Aorta (tissue), 5 donors: Measurements from ENCODE around the gene DMRTC2. TPM values are rescaled to one million over a fixed set of nuclear protein-coding genes. Genes with fewer than 3 reads are reported as not detected.
A peak's percentile ranks its signal among the peaks of the same experiment; 100 is the strongest.

Source experiments
- ATAC-seq: fragments of 200-7000 bp; cut with Tn5 transposase; one replicate; pipeline ENCODE4 v1.9.1; 2022; ENCODE audit warnings: moderate library complexity; ENCODE audit not compliant: low FRiP score
- DNase-seq, 2 donors: peaks; one replicate each; pipeline ENCODE4 v3.0.0-alpha.2; 2020
- H3K27ac ChIP-seq, 2 donors: one replicate each; pipeline ENCODE4 v1.5.1; 2013; ENCODE audit warnings: low read length in 2 of 2, mild to moderate bottlenecking in 2 of 2, moderate library complexity in 2 of 2, control low read depth in 1 of 2, inconsistent platforms in 1 of 2, low read depth in 1 of 2
- H3K27me3 ChIP-seq, 2 donors: one replicate each; pipeline ENCODE4 v1.6.1; 2013; ENCODE audit warnings: control low read depth in 1 of 2, low read length in 1 of 2, mild to moderate bottlenecking in 1 of 2, moderate library complexity in 1 of 2; ENCODE audit not compliant: insufficient read depth in 2 of 2, control insufficient read depth in 1 of 2
- H3K36me3 ChIP-seq, 2 donors: one replicate each; pipeline ENCODE4 v1.6.1; 2013; ENCODE audit warnings: control low read depth in 1 of 2, low read length in 1 of 2, mild to moderate bottlenecking in 1 of 2; ENCODE audit not compliant: insufficient read depth in 2 of 2, control insufficient read depth in 1 of 2
- H3K4me1 ChIP-seq, 2 donors: one replicate each; pipeline ENCODE4 v1.6.1; 2013; ENCODE audit warnings: low read length in 2 of 2, control low read depth in 1 of 2, mild to moderate bottlenecking in 1 of 2, moderate library complexity in 1 of 2; ENCODE audit not compliant: insufficient read depth in 2 of 2, control insufficient read depth in 1 of 2
- H3K4me3 ChIP-seq, 2 donors: one replicate each; pipeline ENCODE4 v1.5.1; 2013; ENCODE audit warnings: low read length in 2 of 2, control low read depth in 1 of 2, mild to moderate bottlenecking in 1 of 2
- H3K9me3 ChIP-seq: one replicate; pipeline ENCODE4 v1.6.1; 2013; ENCODE audit warnings: mild to moderate bottlenecking, low read length; ENCODE audit not compliant: control insufficient read depth
- WGBS, 2 donors: extraction: QIAGEN DNeasy Blood & Tissue Kit; methylation state at CpG; one replicate each; pipeline ENCODE4 v1.1.7; 2013; 5-methylcytosine and 5-hydroxymethylcytosine counted together
- intact Hi-C, 2 donors: fragments of 100-400 bp; cut with DNase I; formaldehyde crosslinking; loops; one replicate each; pipeline versions ENCODE4 v1.14.2 to v1.15.0; 2022
- microRNA-seq, 2 donors: library from miRNA; unstranded; fragments of <30 nt; microRNA quantifications; one replicate each; pipeline ENCODE4 v1.2.0, GENCODE V29; 2020
- polyA plus RNA-seq, 2 donors: library from polyadenylated mRNA; stranded (reverse); fragments of 200-250 nt; gene quantifications; one replicate each; pipeline ENCODE4 v1.2.3, GENCODE V29; 2013
- total RNA-seq, 2 donors: library from RNA; stranded (reverse); fragmentation: NEBNext Ultra II Directional; extraction: Animal tissue kit (Norgen Biotek cat#: 25700); gene quantifications; one replicate each; pipeline ENCODE4 v1.2.1, GENCODE V29; 2021
- donor health status: healthy with polysubstance abuse.
- donor health status: Bipolar disorder and iron deficiency.
- donor health status: DM: no; HTN: no; CAD: no.
- donor health status: DM: no; HTN: no; CAD: no.
- donor health status: DM: yes; HTN: yes; CAD: no.

DMRTC2 gene
- total and polyA plus RNA-seq, 4 donors, result not detected

DNA sequence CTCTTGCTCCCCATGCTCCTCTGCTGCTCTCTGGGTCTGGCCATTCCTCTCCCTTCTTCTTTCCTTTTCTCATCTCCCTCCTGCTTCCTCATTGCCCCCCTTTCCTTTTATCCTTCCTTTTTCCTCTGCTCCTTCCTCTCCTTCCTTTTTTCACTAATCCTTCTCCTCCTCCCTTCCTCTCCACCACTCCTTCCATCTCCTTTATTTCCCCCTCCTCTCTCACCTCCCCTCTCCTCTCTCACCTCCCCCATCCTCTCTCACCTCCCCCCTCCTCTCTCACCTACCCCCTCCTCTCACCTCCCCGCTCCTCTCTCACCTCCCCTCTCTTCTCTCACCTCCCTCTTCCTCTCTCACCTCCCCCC lies 51.7 kb downstream of the DMRTC2 start:
- no peaks in the 10 kb centered on the region for H3K27me3 ChIP-seq
- no peak for ATAC-seq

DNA sequence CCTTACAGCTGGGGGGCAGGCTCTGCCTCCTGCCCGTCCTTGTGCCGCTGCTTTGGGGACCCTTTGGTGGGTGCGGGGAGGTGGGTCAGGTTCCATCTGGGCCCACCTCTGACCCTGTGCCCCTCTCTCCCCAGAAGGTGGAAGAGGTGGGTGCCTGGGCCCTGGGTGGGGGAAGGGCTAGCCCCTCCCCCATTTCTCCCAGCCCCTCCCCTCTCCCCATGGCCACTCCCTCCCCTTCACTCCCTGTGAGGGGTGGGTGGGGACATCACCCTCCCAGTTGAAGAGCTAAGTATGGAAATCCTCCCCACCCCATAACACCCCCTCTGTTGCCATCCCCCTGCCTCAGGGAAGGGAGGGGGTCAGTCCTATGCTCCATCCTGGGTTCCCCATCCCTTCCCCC lies 52.3 kb downstream of the DMRTC2 start:
- Histone ChIP-seq H3K36me3 (peaks cover 6 to 10% of the 10 kb centered on the region in 2 donors), H3K4me3 (no peak overlapping the region), H3K27me3 (no peaks in the 10 kb centered on the region), H3K9me3 (no peaks in the 10 kb centered on the region), H3K4me1 (no peaks in the 10 kb centered on the region), H3K27ac (no peak overlapping the region)
- intact Hi-C loops, result no loop called here
- DNase-seq, result no peak
- 90 to 91% methylated on average over 2 to 3 of the region's 3 CpGs for WGBS, 2 donors
- ATAC-seq, result no peak

More for the DNA sequence above, 51.7 kb downstream of the DMRTC2 start:
- no peaks in the 10 kb centered on the region for H3K4me1 ChIP-seq
- H3K27ac ChIP-seq, result no peak overlapping the region
- intact Hi-C loops, result no loop called here
- peaks cover 5 to 6% of the 10 kb centered on the region in 2 donors for H3K36me3 ChIP-seq
- no peak for DNase-seq
- 80 to 91% methylated on average over 1 of the region's 1 CpG for WGBS, 2 donors
- H3K4me3 ChIP-seq, result no peak overlapping the region
- H3K9me3 ChIP-seq, result no peaks in the 10 kb centered on the region

DNA sequence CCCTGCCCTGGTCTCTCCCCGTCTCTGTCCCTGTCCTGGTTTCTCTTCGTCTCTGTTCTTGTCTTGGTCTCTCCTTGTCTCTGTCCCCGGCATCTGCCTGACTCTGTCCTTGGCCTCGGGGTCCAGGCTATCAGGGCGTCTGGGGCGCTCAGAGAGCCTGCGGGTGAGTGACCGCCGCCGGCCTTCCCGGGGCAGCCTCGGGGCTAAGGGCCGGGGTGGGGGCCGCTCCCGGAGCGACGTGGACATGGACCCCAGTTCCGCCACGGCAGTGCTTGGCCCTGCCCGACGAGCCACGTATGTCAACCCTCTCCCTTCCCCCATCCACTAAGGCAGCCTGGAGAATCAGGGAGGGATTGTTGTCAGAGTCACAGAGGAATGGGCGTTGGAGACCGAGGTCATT lies 53.0 kb downstream of the DMRTC2 start:
- Histone ChIP-seq H3K27ac (no peak overlapping the region), H3K4me1 (no peaks in the 10 kb centered on the region), H3K4me3 (no peak overlapping the region), H3K27me3 (no peaks in the 10 kb centered on the region), H3K9me3 (no peaks in the 10 kb centered on the region), H3K36me3 (peaks cover 6 to 13% of the 10 kb centered on the region in 2 donors)
- ATAC-seq (no peak), DNase-seq (no peak)
- 85 to 87% methylated on average over 22 to 24 of the region's 24 CpGs for WGBS, 2 donors
- intact Hi-C loops, result no loop called here

DNA sequence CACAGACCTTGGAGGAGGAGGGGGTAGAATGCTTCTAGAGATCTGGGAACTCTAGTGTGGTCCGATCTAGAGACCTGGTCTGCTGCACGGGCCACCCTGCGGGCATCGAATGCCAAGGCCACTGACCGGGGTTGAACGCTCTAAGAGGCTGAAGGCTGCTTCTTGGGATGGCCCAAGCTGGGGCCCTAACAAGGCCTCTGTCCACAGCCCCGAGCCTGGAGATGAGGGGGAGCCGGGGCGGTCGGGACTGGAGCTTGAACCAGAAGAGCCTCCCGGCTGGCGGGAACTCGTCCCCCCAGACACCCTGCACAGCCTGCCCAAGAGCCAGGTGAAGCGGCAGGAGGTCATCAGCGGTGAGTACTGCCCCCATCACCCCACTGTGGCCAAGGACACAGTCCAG lies 53.4 kb downstream of the DMRTC2 start:
- H3K36me3 ChIP-seq, result peaks cover 6 to 13% of the 10 kb centered on the region in 2 donors
- no peaks in the 10 kb centered on the region for H3K4me1 ChIP-seq
- no peak overlapping the region for H3K4me3 ChIP-seq
- intact Hi-C loops, result no loop called here
- DNase-seq, result no peak
- no peak overlapping the region for H3K27ac ChIP-seq
- whole genome bisulfite sequencing, 2 donors, result 90 to 91% methylated on average over 15 of the region's 15 CpGs
- H3K9me3 ChIP-seq, result no peaks in the 10 kb centered on the region
- no peaks in the 10 kb centered on the region for H3K27me3 ChIP-seq
- ATAC-seq, result peak; percentile 27

Small RNAs within 50 kb of the gene (microRNA-seq; reads per million reads assigned to microRNA genes)
- gene MIR6797, result 0 reads per million in 2 donors

Other genes starting within 250 kb of the DMRTC2 start
- 1 to 10 TPM in 1 of 2 donors, under 1 TPM in 1; 0.84 to 1.8 TPM for gene CEACAM4, start 218.0 kb upstream of the DMRTC2 start, total RNA-seq
- under 1 TPM in 1 of 2 donors, not detected in 1; 0.51 TPM for gene CEACAM4, start 218.0 kb upstream of the DMRTC2 start, polyA plus RNA-seq
- under 1 TPM in 1 of 2 donors, not detected in 1; 0.26 TPM for gene CEACAM7, start 156.8 kb upstream of the DMRTC2 start, total RNA-seq
- 1 to 10 TPM in 1 of 2 donors, under 1 TPM in 1; 0.61 to 7.4 TPM for gene CEACAM7, start 156.8 kb upstream of the DMRTC2 start, polyA plus RNA-seq
- 1 to 10 TPM in 1 of 2 donors, under 1 TPM in 1; 0.30 to 1.0 TPM for gene CEACAM5, start 136.4 kb upstream of the DMRTC2 start, total RNA-seq
- 1 to 10 TPM in 1 of 2 donors, under 1 TPM in 1; 0.67 to 9.4 TPM for gene CEACAM5, start 136.4 kb upstream of the DMRTC2 start, polyA plus RNA-seq
- under 1 TPM in 1 of 2 donors, not detected in 1; 0.33 TPM for gene CEACAM6, start 89.5 kb upstream of the DMRTC2 start, total RNA-seq
- gene CEACAM6, start 89.5 kb upstream of the DMRTC2 start, polyA plus RNA-seq, result 1 to 10 TPM in 1 of 2 donors, under 1 TPM in 1; 0.33 to 6.5 TPM
- under 1 TPM; 0.39 to 0.99 TPM for gene CEACAM3, start 48.5 kb upstream of the DMRTC2 start, total RNA-seq
- not detected for gene CEACAM3, start 48.5 kb upstream of the DMRTC2 start, polyA plus RNA-seq
- gene LYPD4, start 359 bp upstream of the DMRTC2 start, total RNA-seq, result not detected
- gene LYPD4, start 359 bp upstream of the DMRTC2 start, polyA plus RNA-seq, result not detected
- gene RPS19, start 15.2 kb downstream of the DMRTC2 start, total RNA-seq, result 1,000 to 10,000 TPM; 1,062 to 1,150 TPM
- gene RPS19, start 15.2 kb downstream of the DMRTC2 start, polyA plus RNA-seq, result 1,000 to 10,000 TPM; 2,268 to 2,335 TPM
- 1 to 10 TPM in 1 of 2 donors, under 1 TPM in 1; 0.96 to 1.3 TPM for gene CD79A, start 32.2 kb downstream of the DMRTC2 start, total RNA-seq
- gene CD79A, start 32.2 kb downstream of the DMRTC2 start, polyA plus RNA-seq, result under 1 TPM; 0.49 to 0.63 TPM
- gene ARHGEF1, start 38.1 kb downstream of the DMRTC2 start, total RNA-seq, result 100 to 1,000 TPM in 1 of 2 donors, 10 to 100 TPM in 1; 95.5 to 137 TPM
- gene ARHGEF1, start 38.1 kb downstream of the DMRTC2 start, polyA plus RNA-seq, result 100 to 1,000 TPM in 1 of 2 donors, 10 to 100 TPM in 1; 29.8 to 163 TPM
- under 1 TPM; 0.51 to 0.81 TPM for gene ERFL, start 83.4 kb downstream of the DMRTC2 start, total RNA-seq
- under 1 TPM in 1 of 2 donors, not detected in 1; 0.46 TPM for gene ERFL, start 83.4 kb downstream of the DMRTC2 start, polyA plus RNA-seq
- 100 to 1,000 TPM; 175 to 198 TPM for gene RABAC1, start 114.3 kb downstream of the DMRTC2 start, total RNA-seq
- gene RABAC1, start 114.3 kb downstream of the DMRTC2 start, polyA plus RNA-seq, result 100 to 1,000 TPM; 223 to 376 TPM
- not detected for gene ATP1A3, start 149.2 kb downstream of the DMRTC2 start, total RNA-seq
- under 1 TPM in 1 of 2 donors, not detected in 1; 0.38 TPM for gene ATP1A3, start 149.2 kb downstream of the DMRTC2 start, polyA plus RNA-seq
- gene GRIK5, start 225.2 kb downstream of the DMRTC2 start, total RNA-seq, result 10 to 100 TPM; 20.8 to 24.5 TPM
- 10 to 100 TPM in 1 of 2 donors, 1 to 10 TPM in 1; 3.5 to 39.0 TPM for gene GRIK5, start 225.2 kb downstream of the DMRTC2 start, polyA plus RNA-seq
- 10 to 100 TPM in 1 of 2 donors, 1 to 10 TPM in 1; 9.0 to 10.3 TPM for gene ZNF574, start 231.1 kb downstream of the DMRTC2 start, total RNA-seq
- gene ZNF574, start 231.1 kb downstream of the DMRTC2 start, polyA plus RNA-seq, result 1 to 10 TPM; 2.4 to 6.8 TPM